ENCODE results near the gene PACC1.

The PACC1 gene

GRCh38 chr1:212414328-212415106 is at the start of gene PACC1:
TSS of gene PACC1 (minus strand) at chr1:212414886. CDS start at chr1:212414757, 129 bp downstream.
- DNase-seq = peak; percentile 80

GRCh38 chr1:212463565-212464285 is 49.0 kb upstream of the PACC1 start:
- DNase-seq = no peak

- DNase-seq = no peak
Measured at GRCh38 chr1:212461916-212462660, 47.4 kb upstream of the PACC1 start.

GRCh38 chr1:212460376-212460775 is 45.7 kb upstream of the PACC1 start:
- DNase-seq = no peak

GRCh38 chr1:212459656-212460055 is 45.0 kb upstream of the PACC1 start:
- DNase-seq = no peak

- no peak for DNase-seq
Measured at GRCh38 chr1:212458817-212459216, 44.1 kb upstream of the PACC1 start.

- DNase-seq = peak; percentile 42
Measured at GRCh38 chr1:212457740-212458338, 43.2 kb upstream of the PACC1 start.

- peak; percentile 84 for DNase-seq
Measured at GRCh38 chr1:212455803-212456528, 41.3 kb upstream of the PACC1 start.

GRCh38 chr1:212455401-212455800 is 40.7 kb upstream of the PACC1 start:
- DNase-seq = no peak

GRCh38 chr1:212454741-212455140 is 40.1 kb upstream of the PACC1 start:
- no peak for DNase-seq

GRCh38 chr1:212453156-212453857 is 38.6 kb upstream of the PACC1 start:
- DNase-seq = no peak

- DNase-seq = no peak
Measured at GRCh38 chr1:212452323-212453155, 37.9 kb upstream of the PACC1 start.

GRCh38 chr1:212451416-212452322 is 37.0 kb upstream of the PACC1 start:
- DNase-seq = no peak

- DNase-seq = no peak
Measured at GRCh38 chr1:212450331-212450881, 35.7 kb upstream of the PACC1 start.

GRCh38 chr1:212447478-212447877 is 32.8 kb upstream of the PACC1 start:
- no peak for DNase-seq

- no peak for DNase-seq
Measured at GRCh38 chr1:212446333-212446732, 31.6 kb upstream of the PACC1 start.

- no peak for DNase-seq
Measured at GRCh38 chr1:212442408-212442807, 27.7 kb upstream of the PACC1 start.

- no peak for DNase-seq
Measured at GRCh38 chr1:212440419-212440818, 25.7 kb upstream of the PACC1 start.

GRCh38 chr1:212438831-212439237 is 24.1 kb upstream of the PACC1 start:
- no peak for DNase-seq
